Testis (tissue), 2 donors: ENCODE data around the gene FCMR.

Source experiments
- POLR2A ChIP-seq: fragments of 450-650 bp; IDR thresholded peaks from one replicate; pipeline ENCODE4 v1.6.1; 2017; ENCODE audit warnings: antibody characterized with exemption, mild to moderate bottlenecking, moderate library complexity
- TF ChIP-seq, protein P1 (sequence below), 3 experiments: fragments of 450-650 bp in 2 of 3; fragments of 200-600 bp in 1 of 3; sonication (generic) in 1 of 3; IDR thresholded peaks; one replicate each; pipeline ENCODE4 v1.5.1; 2016 to 2019; ENCODE audit warnings: antibody characterized with exemption in 3 of 3, mild to moderate bottlenecking in 2 of 3, moderate library complexity in 1 of 3

DNA sequence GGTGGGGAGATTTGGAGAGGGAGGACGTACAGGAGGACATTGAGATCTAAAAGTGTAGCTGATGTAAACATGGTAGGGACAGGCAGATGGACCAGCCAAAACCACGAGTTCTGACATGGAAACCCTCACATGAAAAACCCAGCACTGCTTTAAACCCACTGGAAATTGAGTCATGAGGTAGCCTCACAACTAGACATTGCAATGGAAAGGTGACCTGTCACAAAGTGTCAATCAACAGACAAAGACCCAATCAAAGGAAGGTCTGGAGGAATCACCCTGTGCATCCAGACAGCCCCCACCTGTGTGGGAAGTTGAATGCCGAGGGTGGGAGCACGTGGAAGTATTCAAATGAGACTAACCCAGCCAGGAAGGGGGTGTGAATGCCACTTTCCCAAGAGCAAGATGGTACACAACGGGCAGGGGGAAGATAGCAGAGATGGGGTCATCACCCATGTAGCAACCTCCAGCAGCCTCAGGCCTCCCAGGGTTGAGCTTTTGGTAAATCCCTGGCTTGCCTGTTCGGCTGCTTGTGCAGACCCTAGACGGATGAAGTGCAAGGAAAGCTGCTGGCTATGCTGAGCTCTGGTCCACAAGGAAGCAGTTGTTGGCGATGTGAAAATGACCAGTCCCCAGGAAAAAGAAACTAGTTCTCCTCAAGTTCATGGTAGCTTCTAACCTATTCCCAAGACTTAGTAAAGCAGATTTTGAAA is 5.6 kb downstream of the FCMR start:
- TF ChIP-seq, protein P1, sequence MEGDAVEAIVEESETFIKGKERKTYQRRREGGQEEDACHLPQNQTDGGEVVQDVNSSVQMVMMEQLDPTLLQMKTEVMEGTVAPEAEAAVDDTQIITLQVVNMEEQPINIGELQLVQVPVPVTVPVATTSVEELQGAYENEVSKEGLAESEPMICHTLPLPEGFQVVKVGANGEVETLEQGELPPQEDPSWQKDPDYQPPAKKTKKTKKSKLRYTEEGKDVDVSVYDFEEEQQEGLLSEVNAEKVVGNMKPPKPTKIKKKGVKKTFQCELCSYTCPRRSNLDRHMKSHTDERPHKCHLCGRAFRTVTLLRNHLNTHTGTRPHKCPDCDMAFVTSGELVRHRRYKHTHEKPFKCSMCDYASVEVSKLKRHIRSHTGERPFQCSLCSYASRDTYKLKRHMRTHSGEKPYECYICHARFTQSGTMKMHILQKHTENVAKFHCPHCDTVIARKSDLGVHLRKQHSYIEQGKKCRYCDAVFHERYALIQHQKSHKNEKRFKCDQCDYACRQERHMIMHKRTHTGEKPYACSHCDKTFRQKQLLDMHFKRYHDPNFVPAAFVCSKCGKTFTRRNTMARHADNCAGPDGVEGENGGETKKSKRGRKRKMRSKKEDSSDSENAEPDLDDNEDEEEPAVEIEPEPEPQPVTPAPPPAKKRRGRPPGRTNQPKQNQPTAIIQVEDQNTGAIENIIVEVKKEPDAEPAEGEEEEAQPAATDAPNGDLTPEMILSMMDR (IDR thresholded peaks at IDR 0.05) = no peak
- no peak for TF ChIP-seq POLR2A
